Esophagus muscularis mucosa (tissue), 3 donors: Measurements from ENCODE around the gene GSTT4.
"Not testable (repeated sequence)": the region's sequence is repeated elsewhere in the genome, so short reads cannot be mapped to it uniquely, and the experiment has no call there.

Source experiments
- POLR2A ChIP-seq: fragments of 450-650 bp; IDR thresholded peaks from one replicate; pipeline ENCODE4 v1.6.1; 2017; ENCODE audit warnings: antibody characterized with exemption, moderate library complexity, mild to moderate bottlenecking, low read depth
- POLR2AphosphoS5 ChIP-seq, 2 donors: sonication (generic); formaldehyde crosslinking; IDR thresholded peaks; one replicate each; pipeline ENCODE4 v1.6.1; 2017; ENCODE audit warnings: antibody characterized with exemption in 2 of 2
- TF ChIP-seq, protein P1 (sequence below), 3 experiments: fragments of 200-600 bp in 2 of 3; fragments of 450-650 bp in 1 of 3; sonication (generic) in 2 of 3; IDR thresholded peaks; one replicate each; pipeline ENCODE4 v1.5.1; 2017 to 2019; ENCODE audit warnings: antibody characterized with exemption in 3 of 3, mild to moderate bottlenecking in 2 of 3, moderate library complexity in 1 of 3

DNA sequence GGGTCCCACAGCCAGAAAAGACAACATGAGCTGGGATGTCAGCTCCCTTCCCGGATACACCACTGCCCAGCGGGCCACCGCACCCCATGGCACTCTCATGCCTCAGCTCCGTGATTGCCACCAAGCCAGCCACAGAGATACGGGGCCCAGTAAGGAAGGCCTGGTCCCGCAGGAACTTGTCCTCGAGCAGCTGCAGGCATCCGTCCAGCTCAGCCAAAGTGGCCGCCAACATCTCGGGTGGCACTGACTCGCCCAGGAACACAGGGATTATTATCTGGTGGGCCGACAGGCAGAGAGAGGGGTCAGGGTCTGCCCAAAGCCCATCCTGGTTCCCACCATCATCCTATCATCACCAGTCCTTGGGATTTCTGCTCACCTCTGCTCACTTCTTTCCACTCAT lies 27.9 kb downstream of the GSTT4 start:
- TF ChIP-seq, protein P1, sequence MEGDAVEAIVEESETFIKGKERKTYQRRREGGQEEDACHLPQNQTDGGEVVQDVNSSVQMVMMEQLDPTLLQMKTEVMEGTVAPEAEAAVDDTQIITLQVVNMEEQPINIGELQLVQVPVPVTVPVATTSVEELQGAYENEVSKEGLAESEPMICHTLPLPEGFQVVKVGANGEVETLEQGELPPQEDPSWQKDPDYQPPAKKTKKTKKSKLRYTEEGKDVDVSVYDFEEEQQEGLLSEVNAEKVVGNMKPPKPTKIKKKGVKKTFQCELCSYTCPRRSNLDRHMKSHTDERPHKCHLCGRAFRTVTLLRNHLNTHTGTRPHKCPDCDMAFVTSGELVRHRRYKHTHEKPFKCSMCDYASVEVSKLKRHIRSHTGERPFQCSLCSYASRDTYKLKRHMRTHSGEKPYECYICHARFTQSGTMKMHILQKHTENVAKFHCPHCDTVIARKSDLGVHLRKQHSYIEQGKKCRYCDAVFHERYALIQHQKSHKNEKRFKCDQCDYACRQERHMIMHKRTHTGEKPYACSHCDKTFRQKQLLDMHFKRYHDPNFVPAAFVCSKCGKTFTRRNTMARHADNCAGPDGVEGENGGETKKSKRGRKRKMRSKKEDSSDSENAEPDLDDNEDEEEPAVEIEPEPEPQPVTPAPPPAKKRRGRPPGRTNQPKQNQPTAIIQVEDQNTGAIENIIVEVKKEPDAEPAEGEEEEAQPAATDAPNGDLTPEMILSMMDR (IDR thresholded peaks at IDR 0.05), result not testable (repeated sequence)
- TF ChIP-seq POLR2AphosphoS5 (IDR thresholded peaks at IDR 0.05); POLR2A: not testable (repeated sequence)
